H9 (cell line): ENCODE data around the gene GIT2. TPM values are rescaled to one million over a fixed set of nuclear protein-coding genes. Genes with fewer than 3 reads are reported as not detected.

ENCODE experiments used
- DNase-seq: peaks from one replicate; pipeline ENCODE4 v3.0.0-alpha.2; 2017
- H2AFZ ChIP-seq: one replicate; pipeline ENCODE4 v1.6.1; 2013; ENCODE audit warnings: mild to moderate bottlenecking, low read length, control low read depth, moderate library complexity
- H2AK5ac ChIP-seq: 2 replicates; pipeline ENCODE4 v1.6.1; 2013; ENCODE audit warnings: low read length, control low read depth, mixed read lengths; ENCODE audit not compliant: insufficient read length
- H2BK120ac ChIP-seq: one replicate; pipeline ENCODE4 v1.6.1; 2013; ENCODE audit warnings: low read depth, mild to moderate bottlenecking, low read length, control low read depth, inconsistent platforms; ENCODE audit not compliant: poor library complexity, severe bottlenecking
- H2BK12ac ChIP-seq: 2 replicates; pipeline ENCODE4 v1.6.1; 2013; ENCODE audit warnings: low read length, control low read depth, mixed read lengths, low read depth; ENCODE audit not compliant: insufficient read length
- H2BK15ac ChIP-seq: 2 replicates; pipeline ENCODE4 v1.6.1; 2013; ENCODE audit warnings: low read depth, low read length, control low read depth
- H2BK20ac ChIP-seq: one replicate; pipeline ENCODE4 v1.6.1; 2013; ENCODE audit warnings: low read depth, mild to moderate bottlenecking, low read length, control low read depth, inconsistent platforms; ENCODE audit not compliant: poor library complexity, severe bottlenecking
- H2BK5ac ChIP-seq: 2 replicates; pipeline ENCODE4 v1.6.1; 2013; ENCODE audit warnings: low read length, control low read depth, mixed read lengths; ENCODE audit not compliant: insufficient read length
- H3K14ac ChIP-seq: 2 replicates; pipeline ENCODE4 v1.6.1; 2013; ENCODE audit warnings: low read length, control low read depth; ENCODE audit not compliant: insufficient read depth
- H3K18ac ChIP-seq: 2 replicates; pipeline ENCODE4 v1.6.1; 2013; ENCODE audit warnings: low read depth, mild to moderate bottlenecking, mixed read lengths, low read length, control low read depth; ENCODE audit not compliant: insufficient read length
- H3K23ac ChIP-seq: 2 replicates; pipeline ENCODE4 v1.6.1; 2013; ENCODE audit warnings: low read length, control low read depth, mixed read lengths, low read depth; ENCODE audit not compliant: insufficient read length
- H3K23me2 ChIP-seq: 2 replicates; pipeline ENCODE4 v1.6.1; 2013; ENCODE audit warnings: low read depth, mild to moderate bottlenecking, mixed read lengths, low read length, control low read depth; ENCODE audit not compliant: insufficient read length, poor library complexity, severe bottlenecking
- H3K27ac ChIP-seq: 2 replicates; pipeline ENCODE4 v1.5.1; 2013; ENCODE audit warnings: low read length, control low read depth, mixed read lengths, low read depth; ENCODE audit not compliant: insufficient read length
- H3K27me3 ChIP-seq: 2 replicates; pipeline ENCODE4 v1.6.1; 2013; ENCODE audit warnings: low read length, control low read depth, inconsistent platforms; ENCODE audit not compliant: insufficient read depth
- H3K4ac ChIP-seq: 2 replicates; pipeline ENCODE4 v1.6.1; 2013; ENCODE audit warnings: low read depth, mild to moderate bottlenecking, control low read depth, inconsistent platforms, low read length, moderate library complexity
- H3K4me1 ChIP-seq: 2 replicates; pipeline ENCODE4 v1.6.1; 2013; ENCODE audit warnings: low read length, control low read depth, inconsistent platforms; ENCODE audit not compliant: insufficient read depth
- H3K4me2 ChIP-seq: 2 replicates; pipeline ENCODE4 v1.6.1; 2013; ENCODE audit warnings: low read length, control low read depth, mixed read lengths; ENCODE audit not compliant: insufficient read length, insufficient read depth
- H3K56ac ChIP-seq: 2 replicates; pipeline ENCODE4 v1.6.1; 2013; ENCODE audit warnings: low read depth, mild to moderate bottlenecking, mixed read lengths, low read length, control low read depth; ENCODE audit not compliant: insufficient read length
- H3K79me1 ChIP-seq: 2 replicates; pipeline ENCODE4 v1.6.1; 2013; ENCODE audit warnings: low read depth, mild to moderate bottlenecking, moderate library complexity, low read length, control low read depth, inconsistent platforms; ENCODE audit not compliant: insufficient read depth, poor library complexity, severe bottlenecking
- H3K79me2 ChIP-seq: 2 replicates; pipeline ENCODE4 v1.6.1; 2013; ENCODE audit warnings: low read length, control low read depth, inconsistent platforms; ENCODE audit not compliant: insufficient read depth
- H3K9ac ChIP-seq: 2 replicates; pipeline ENCODE4 v1.6.1; 2013; ENCODE audit warnings: low read length, control low read depth, mixed read lengths; ENCODE audit not compliant: insufficient read length; ENCODE audit errors: extremely low read depth
- H3K9me3 ChIP-seq: one replicate; pipeline ENCODE4 v1.6.1; 2013; ENCODE audit warnings: low read depth, low read length, inconsistent platforms; ENCODE audit not compliant: control insufficient read depth
- H3T11ph ChIP-seq: one replicate; pipeline ENCODE4 v1.6.1; 2013; ENCODE audit warnings: mild to moderate bottlenecking, low read length, control low read depth, inconsistent platforms
- H4K20me1 ChIP-seq: one replicate; pipeline ENCODE4 v1.6.1; 2013; ENCODE audit not compliant: control insufficient read depth, insufficient read length, insufficient read depth
- H4K5ac ChIP-seq: 2 replicates; pipeline ENCODE4 v1.6.1; 2013; ENCODE audit warnings: low read depth, mild to moderate bottlenecking, mixed read lengths, low read length, control low read depth; ENCODE audit not compliant: insufficient read length
- H4K8ac ChIP-seq: replicated peaks from 2 replicates; pipeline ENCODE4 v1.6.1; 2013; ENCODE audit warnings: low read length, control low read depth, mixed read lengths, low read depth; ENCODE audit not compliant: insufficient read length
- H4K91ac ChIP-seq: 2 replicates; pipeline ENCODE4 v1.6.1; 2013; ENCODE audit warnings: low read depth, mild to moderate bottlenecking, moderate library complexity, mixed read lengths, low read length, control low read depth; ENCODE audit not compliant: insufficient read length
- H3K27ac Mint-ChIP-seq, 3 experiments: 2 replicates in 2 of 3; 3 replicates in 1 of 3; pipeline ENCODE4 v1.8.0; 2020 to 2021; ENCODE audit warnings: mixed read lengths in 3 of 3, mild to moderate bottlenecking in 1 of 3, moderate library complexity in 1 of 3
- H3K27me3 Mint-ChIP-seq: 2 replicates; pipeline ENCODE4 v1.8.0; 2021; ENCODE audit warnings: low read depth, mild to moderate bottlenecking, moderate library complexity, mixed read lengths
- H3K36me3 Mint-ChIP-seq, 3 experiments: 2 replicates in 2 of 3; 3 replicates in 1 of 3; pipeline ENCODE4 v1.8.0; 2020 to 2021; ENCODE audit warnings: low read depth in 3 of 3, mixed read lengths in 3 of 3; ENCODE audit not compliant: insufficient read depth in 1 of 3
- H3K4me1 Mint-ChIP-seq, 2 experiments: 2 replicates each; pipeline ENCODE4 v1.8.0; 2020; ENCODE audit warnings: mixed read lengths in 2 of 2
- H3K4me3 Mint-ChIP-seq, 2 experiments: 2 replicates in 1 of 2; 3 replicates in 1 of 2; pipeline ENCODE4 v1.8.0; 2020 to 2021; ENCODE audit warnings: mild to moderate bottlenecking in 2 of 2, mixed read lengths in 2 of 2, moderate library complexity in 1 of 2
- H3K9me3 Mint-ChIP-seq, 2 experiments: 2 replicates in 1 of 2; 3 replicates in 1 of 2; pipeline ENCODE4 v1.8.0; 2020; ENCODE audit warnings: mild to moderate bottlenecking in 2 of 2, mixed read lengths in 2 of 2, moderate library complexity in 1 of 2
- CTCF ChIP-seq: fragments of 200-600 bp; sonication (generic); conservative IDR thresholded peaks from 3 replicates; pipeline ENCODE4 v1.8.0; 2021; ENCODE audit warnings: antibody characterized with exemption, mild to moderate bottlenecking
- WGBS: extraction: QIAGEN DNeasy Blood & Tissue Kit; methylation state at CpG from one replicate; pipeline ENCODE4 v1.1.7; 2013; ENCODE audit warnings: missing lambda C conversion rate, low lambda C conversion rate, mixed read lengths; ENCODE audit not compliant: insufficient read length; ENCODE audit errors: extremely low coverage; 5-methylcytosine and 5-hydroxymethylcytosine counted together
- total RNA-seq: library from RNA; stranded (reverse); gene quantifications from 2 replicates; pipeline ENCODE4 v1.2.1, GENCODE V29; 2021

The GIT2 gene
- total RNA-seq, 1 experiment from 2014 or later = 27.0 TPM

- no peak overlapping the region for H3K27ac ChIP-seq
- H3K4ac ChIP-seq = no peak overlapping the region
These were observed 37.7 kb upstream of the GIT2 start for GRCh38 chr12:110033888-110034287.

More at GRCh38 chr12:110033888-110034287, 37.7 kb upstream of the GIT2 start:
- Histone ChIP-seq H4K91ac (no peak overlapping the region), H3K56ac (no peak overlapping the region), H2AFZ (no peak overlapping the region), H2BK12ac (no peak overlapping the region), H3K4me1 (no peaks in the 10 kb centered on the region), H4K8ac (no peak overlapping the region), H3K9me3 (no peaks in the 10 kb centered on the region), H3K23ac (no peak overlapping the region), H3K23me2 (no peaks in the 10 kb centered on the region), H2BK120ac (no peak overlapping the region), H3K4me2 (no peak overlapping the region), H3K79me2 (no peaks in the 10 kb centered on the region), H3K18ac (no peak overlapping the region), H3T11ph (no peak overlapping the region), H2AK5ac (no peak overlapping the region), H3K9ac (no peak overlapping the region), H4K20me1 (no peaks in the 10 kb centered on the region), H2BK5ac (no peak overlapping the region), H3K14ac (no peak overlapping the region), H2BK15ac (no peak overlapping the region), H4K5ac (no peak overlapping the region), H3K79me1 (no peaks in the 10 kb centered on the region), H2BK20ac (no peak overlapping the region), H3K27me3 (no peaks in the 10 kb centered on the region)
- DNase-seq = no peak
- H3K27ac Mint-ChIP-seq = no peak overlapping the region; a peak in 1 of 7 replicates
- WGBS = no CpG with 5 or more reads among the region's 3 CpGs
- no peak overlapping the region for H3K4me3 Mint-ChIP-seq
- TF ChIP-seq CTCF = no peak
- H3K4me1 Mint-ChIP-seq = peaks cover 10% of the 10 kb centered on the region in 2 experiments
- no peaks in the 10 kb centered on the region for H3K27me3 Mint-ChIP-seq
- no peaks in the 10 kb centered on the region; a peak in 1 of 5 replicates for H3K9me3 Mint-ChIP-seq
- H3K36me3 Mint-ChIP-seq = peaks cover 4 to 17% (median 16%) of the 10 kb centered on the region in 3 experiments; a peak in 5 of 7 replicates
